Neuronal stem cell (in vitro differentiated cells): ENCODE results near the gene GASK1B.

Experiments used
- DNase-seq: peaks from one replicate; pipeline ENCODE4 v3.0.0-alpha.2; 2013; ENCODE audit warnings: low spot score
- H2AFZ ChIP-seq: one replicate; pipeline ENCODE4 v1.6.1; 2013; ENCODE audit warnings: mild to moderate bottlenecking, low read length, inconsistent platforms
- H2AK5ac ChIP-seq: 2 replicates; pipeline ENCODE4 v1.6.1; 2013; ENCODE audit warnings: low read depth, mild to moderate bottlenecking, inconsistent platforms, low read length, moderate library complexity, mixed read lengths
- H2BK120ac ChIP-seq: 2 replicates; pipeline ENCODE4 v1.6.1; 2013; ENCODE audit warnings: low read depth, mild to moderate bottlenecking, inconsistent platforms, low read length, moderate library complexity, mixed read lengths
- H2BK12ac ChIP-seq: one replicate; pipeline ENCODE4 v1.6.1; 2013; ENCODE audit warnings: low read length, inconsistent platforms
- H2BK15ac ChIP-seq: 2 replicates; pipeline ENCODE4 v1.6.1; 2013; ENCODE audit warnings: mild to moderate bottlenecking, low read length, inconsistent platforms, mixed read lengths
- H2BK5ac ChIP-seq: one replicate; pipeline ENCODE4 v1.6.1; 2013; ENCODE audit warnings: inconsistent platforms, mild to moderate bottlenecking, low read length, moderate library complexity
- H3K14ac ChIP-seq: one replicate; pipeline ENCODE4 v1.6.1; 2013; ENCODE audit warnings: low read length, inconsistent platforms
- H3K18ac ChIP-seq: 2 replicates; pipeline ENCODE4 v1.6.1; 2013; ENCODE audit warnings: low read length, inconsistent platforms
- H3K23ac ChIP-seq: 2 replicates; pipeline ENCODE4 v1.6.1; 2013; ENCODE audit warnings: low read depth, mild to moderate bottlenecking, mixed read lengths, low read length, inconsistent platforms; ENCODE audit not compliant: poor library complexity
- H3K27ac ChIP-seq: replicated peaks from 3 replicates; pipeline ENCODE4 v1.5.1; 2013; ENCODE audit warnings: low read length, inconsistent platforms
- H3K27me3 ChIP-seq, 3 experiments: 2 replicates each; pipeline ENCODE4 v1.6.1; 2013; ENCODE audit warnings: low read length in 3 of 3, mild to moderate bottlenecking in 2 of 3, inconsistent platforms in 1 of 3, low read depth in 1 of 3, mixed read lengths in 1 of 3, moderate library complexity in 1 of 3; ENCODE audit not compliant: control insufficient read depth in 3 of 3, insufficient read depth in 3 of 3
- H3K36me3 ChIP-seq, 2 donors: replicated peaks in 1 of 2; 2 replicates each; pipeline ENCODE4 v1.6.1; 2013; ENCODE audit warnings: low read length in 2 of 2; ENCODE audit not compliant: control insufficient read depth in 2 of 2, insufficient read depth in 2 of 2
- H3K4ac ChIP-seq: 2 replicates; pipeline ENCODE4 v1.6.1; 2013; ENCODE audit warnings: inconsistent platforms, mild to moderate bottlenecking, low read length, moderate library complexity
- H3K4me1 ChIP-seq, 2 donors: 1 replicate in 1 of 2; 2 replicates in 1 of 2; pipeline ENCODE4 v1.6.1; 2013; ENCODE audit warnings: low read length in 2 of 2, low read depth in 1 of 2; ENCODE audit not compliant: control insufficient read depth in 2 of 2, insufficient read depth in 1 of 2
- H3K4me2 ChIP-seq: one replicate; pipeline ENCODE4 v1.6.1; 2013; ENCODE audit warnings: mild to moderate bottlenecking, low read length, inconsistent platforms; ENCODE audit not compliant: insufficient read depth, poor library complexity, severe bottlenecking
- H3K4me3 ChIP-seq, 2 donors: 2 replicates each; pipeline ENCODE4 v1.5.1; 2013; ENCODE audit warnings: low read length in 2 of 2, mild to moderate bottlenecking in 2 of 2, inconsistent platforms in 1 of 2, moderate library complexity in 1 of 2
- H3K79me1 ChIP-seq: one replicate; pipeline ENCODE4 v1.6.1; 2013; ENCODE audit warnings: low read depth, mild to moderate bottlenecking, inconsistent platforms, low read length, moderate library complexity
- H3K9ac ChIP-seq: one replicate; pipeline ENCODE4 v1.6.1; 2013; ENCODE audit warnings: mild to moderate bottlenecking, low read depth, low read length, inconsistent platforms; ENCODE audit not compliant: poor library complexity
- H3K9me3 ChIP-seq, 2 donors: replicated peaks in 1 of 2; 2 replicates each; pipeline versions ENCODE3 to v1.6.1; 2013; ENCODE audit warnings: low read length in 2 of 2, mild to moderate bottlenecking in 2 of 2, inconsistent platforms in 1 of 2, low read depth in 1 of 2, mixed read lengths in 1 of 2, moderate library complexity in 1 of 2; ENCODE audit not compliant: control insufficient read depth in 2 of 2, insufficient read depth in 1 of 2
- H4K8ac ChIP-seq: one replicate; pipeline ENCODE4 v1.6.1; 2013; ENCODE audit warnings: low read depth, mild to moderate bottlenecking, inconsistent platforms, low read length, moderate library complexity
- H4K91ac ChIP-seq: one replicate; pipeline ENCODE4 v1.6.1; 2013; ENCODE audit warnings: low read length, low read depth, mild to moderate bottlenecking, inconsistent platforms; ENCODE audit not compliant: poor library complexity
- WGBS, 2 donors: extraction: QIAGEN DNeasy Blood & Tissue Kit; methylation state at CpG; one replicate each; pipeline ENCODE4 v1.1.7; 2013; ENCODE audit warnings: missing lambda C conversion rate in 2 of 2, mixed read lengths in 1 of 2; ENCODE audit not compliant: insufficient read length in 2 of 2, insufficient replicate concordance in 1 of 2; ENCODE audit errors: extremely low coverage in 2 of 2; 5-methylcytosine and 5-hydroxymethylcytosine counted together

Gene GASK1B

DNA sequence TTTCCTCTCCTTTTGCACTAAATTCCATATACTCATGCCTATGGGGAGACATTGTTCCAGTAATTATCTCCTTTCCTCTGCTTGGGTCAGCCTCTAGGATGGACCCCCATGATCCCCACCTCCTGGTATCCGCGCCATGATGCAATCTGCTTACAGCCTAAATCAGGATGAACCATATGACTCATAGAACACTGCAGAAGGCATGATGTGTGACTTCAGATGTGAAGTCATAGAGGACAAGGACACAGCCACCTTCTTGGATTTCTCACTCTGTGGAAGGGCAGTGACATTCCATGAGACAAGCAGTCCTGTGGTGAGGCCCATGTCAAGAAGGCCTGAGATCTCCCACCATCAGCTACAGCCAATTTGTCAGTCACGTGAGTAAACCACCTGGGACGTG, 28.5 kb upstream of the GASK1B start:
- no peak overlapping the region for H4K91ac ChIP-seq
- no peak overlapping the region for H2AFZ ChIP-seq
- H3K23ac ChIP-seq = no peak overlapping the region
- no peaks in the 10 kb centered on the region for H3K27me3 ChIP-seq
- H2BK12ac ChIP-seq = no peak overlapping the region
- no peak overlapping the region for H2AK5ac ChIP-seq
- no peaks in the 10 kb centered on the region for H3K9me3 ChIP-seq
- H3K4ac ChIP-seq = no peak overlapping the region
- H3K18ac ChIP-seq = no peak overlapping the region
- H3K9ac ChIP-seq = no peak overlapping the region
- H4K8ac ChIP-seq = no peak overlapping the region
- H2BK120ac ChIP-seq = no peak overlapping the region
- H3K27ac ChIP-seq = no peak overlapping the region
- DNase-seq = no peak
- H3K4me3 ChIP-seq = no peak overlapping the region
- H2BK15ac ChIP-seq = no peak overlapping the region
- H3K36me3 ChIP-seq = no peaks in the 10 kb centered on the region
- no peaks in the 10 kb centered on the region for H3K4me1 ChIP-seq
- no peak overlapping the region for H3K14ac ChIP-seq
- H3K79me1 ChIP-seq = no peaks in the 10 kb centered on the region
- no peak overlapping the region for H3K4me2 ChIP-seq
- no CpG with 5 or more reads among the region's 4 CpGs for WGBS, 2 donors
- no peak overlapping the region for H2BK5ac ChIP-seq

DNA sequence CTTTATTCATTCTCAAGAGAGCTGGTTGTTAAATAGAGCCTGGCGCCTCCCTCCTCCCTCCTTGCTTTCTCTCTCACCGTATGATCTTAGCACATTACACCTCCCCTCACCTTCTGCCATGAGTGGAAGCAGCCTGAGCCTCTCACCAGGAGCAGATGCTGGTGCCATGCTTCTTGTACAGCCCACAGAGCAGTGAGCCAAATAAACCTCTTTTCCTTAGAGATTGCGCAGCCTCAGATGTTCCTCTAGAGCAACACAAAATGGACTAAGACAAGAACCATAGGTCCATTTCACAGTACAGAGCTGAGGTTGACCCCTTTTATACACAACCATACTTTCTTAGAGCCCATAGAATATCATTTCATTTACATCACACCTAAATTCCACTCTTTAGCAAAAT, 27.4 kb upstream of the GASK1B start:
- Histone ChIP-seq H4K8ac (no peak overlapping the region), H2BK12ac (no peak overlapping the region), H3K9ac (no peak overlapping the region), H3K27me3 (no peaks in the 10 kb centered on the region), H4K91ac (no peak overlapping the region), H3K27ac (no peak overlapping the region), H2AK5ac (no peak overlapping the region), H3K18ac (no peak overlapping the region), H3K14ac (no peak overlapping the region), H3K9me3 (no peaks in the 10 kb centered on the region), H2BK120ac (no peak overlapping the region), H3K4ac (no peak overlapping the region), H2AFZ (no peak overlapping the region), H2BK15ac (no peak overlapping the region), H3K4me3 (no peak overlapping the region), H3K79me1 (no peaks in the 10 kb centered on the region), H3K23ac (no peak overlapping the region), H3K36me3 (no peaks in the 10 kb centered on the region), H2BK5ac (no peak overlapping the region), H3K4me2 (no peak overlapping the region), H3K4me1 (no peaks in the 10 kb centered on the region)
- no CpG with 5 or more reads among the region's 3 CpGs for WGBS, 2 donors
- no peak for DNase-seq

DNA sequence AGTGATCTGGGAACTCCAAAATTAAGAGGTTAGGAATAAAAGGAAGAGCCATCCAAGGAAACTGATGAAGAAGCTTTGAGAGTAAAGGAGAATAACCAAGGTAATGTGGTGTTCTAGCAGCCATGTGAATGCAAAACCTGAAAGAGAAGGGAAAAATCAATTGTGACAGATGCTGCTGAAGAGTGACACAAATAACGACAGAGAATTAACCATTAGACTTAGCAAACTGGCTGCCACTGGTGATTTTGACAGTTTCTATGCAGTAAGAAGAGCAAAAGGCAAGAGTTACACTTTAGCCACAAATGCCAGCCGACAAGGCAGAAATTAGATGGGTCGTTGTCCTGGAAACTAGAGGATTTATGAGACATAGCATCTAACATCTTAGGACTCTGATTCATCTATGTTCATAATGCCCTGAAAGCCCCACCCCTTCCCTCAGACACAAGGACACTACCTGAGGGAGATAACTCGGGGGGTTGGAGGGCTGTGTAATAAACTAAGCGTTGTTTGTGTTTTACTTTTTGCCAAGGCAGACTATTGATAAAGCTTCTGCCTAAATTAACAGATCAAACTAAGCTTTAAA, 24.5 kb upstream of the GASK1B start:
- no peak overlapping the region for H2AK5ac ChIP-seq
- no peak overlapping the region for H3K14ac ChIP-seq
- no peak overlapping the region for H3K4me2 ChIP-seq
- H4K91ac ChIP-seq = no peak overlapping the region
- H4K8ac ChIP-seq = no peak overlapping the region
- no peak overlapping the region for H2BK15ac ChIP-seq
- no peak overlapping the region for H2AFZ ChIP-seq
- no peak overlapping the region for H3K27ac ChIP-seq
- H3K9me3 ChIP-seq = no peaks in the 10 kb centered on the region
- no peak overlapping the region for H3K18ac ChIP-seq
- no peak overlapping the region for H3K23ac ChIP-seq
- H3K27me3 ChIP-seq = no peaks in the 10 kb centered on the region
- H2BK5ac ChIP-seq = no peak overlapping the region
- H3K4me1 ChIP-seq = no peaks in the 10 kb centered on the region
- H3K4ac ChIP-seq = no peak overlapping the region
- WGBS, 2 donors = no CpG with 5 or more reads among the region's 5 CpGs
- H3K9ac ChIP-seq = no peak overlapping the region
- no peak overlapping the region for H2BK120ac ChIP-seq
- H3K4me3 ChIP-seq = no peak overlapping the region
- no peak for DNase-seq
- no peaks in the 10 kb centered on the region for H3K79me1 ChIP-seq
- H2BK12ac ChIP-seq = no peak overlapping the region
- no peaks in the 10 kb centered on the region for H3K36me3 ChIP-seq

DNA sequence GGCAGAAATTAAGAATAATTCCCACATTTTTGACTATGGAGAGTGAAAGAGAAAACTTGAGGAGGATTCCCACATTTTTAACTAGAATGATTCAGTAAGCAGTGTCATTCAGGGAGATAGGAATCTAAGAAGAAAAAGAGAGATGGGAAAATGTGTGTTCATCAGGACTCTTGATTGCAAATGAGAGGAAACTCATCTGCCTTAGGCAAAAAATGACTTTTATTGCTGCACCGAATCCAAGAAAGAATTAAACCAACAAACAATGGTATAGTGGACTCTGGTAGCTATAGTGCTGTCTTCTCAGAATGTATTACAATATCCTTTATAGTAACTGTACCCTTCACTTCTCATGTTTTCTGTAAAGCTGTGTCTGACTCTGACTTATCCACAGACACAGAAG, 22.5 kb upstream of the GASK1B start:
- H3K79me1 ChIP-seq = no peaks in the 10 kb centered on the region
- H2AK5ac ChIP-seq = no peak overlapping the region
- no peak overlapping the region for H2BK12ac ChIP-seq
- no CpG with 5 or more reads among the region's 1 CpG for WGBS, 2 donors
- DNase-seq = no peak
- no peak overlapping the region for H3K4ac ChIP-seq
- H3K9me3 ChIP-seq = no peaks in the 10 kb centered on the region
- no peaks in the 10 kb centered on the region for H3K36me3 ChIP-seq
- H3K4me3 ChIP-seq = no peak overlapping the region
- no peak overlapping the region for H3K14ac ChIP-seq
- no peak overlapping the region for H2BK120ac ChIP-seq
- no peak overlapping the region for H4K8ac ChIP-seq
- no peak overlapping the region for H2BK15ac ChIP-seq
- H3K4me2 ChIP-seq = no peak overlapping the region
- H2AFZ ChIP-seq = peak overlapping the region; percentile 68
- H3K18ac ChIP-seq = no peak overlapping the region
- H3K9ac ChIP-seq = no peak overlapping the region
- no peak overlapping the region for H3K27ac ChIP-seq
- no peak overlapping the region for H3K23ac ChIP-seq
- no peaks in the 10 kb centered on the region for H3K27me3 ChIP-seq
- H4K91ac ChIP-seq = no peak overlapping the region
- H3K4me1 ChIP-seq = no peaks in the 10 kb centered on the region
- no peak overlapping the region for H2BK5ac ChIP-seq
